Activated naive CD4-positive, alpha-beta T cell treated with anti-CD3 and anti-CD28 coated beads, Interleukin-2, amount 50 U/mL, for 24 hours (primary cell): ENCODE data around the gene IRX6.

Experiments
- H3K27ac Mint-ChIP-seq: one replicate; pipeline ENCODE4 v1.8.0; 2021; ENCODE audit warnings: mild to moderate bottlenecking, mixed read lengths
- H3K27me3 Mint-ChIP-seq: one replicate; pipeline ENCODE4 v1.8.0; 2021; ENCODE audit warnings: mixed read lengths
- H3K36me3 Mint-ChIP-seq: one replicate; pipeline ENCODE4 v1.8.0; 2021; ENCODE audit warnings: mixed read lengths
- H3K4me1 Mint-ChIP-seq: one replicate; pipeline ENCODE4 v1.8.0; 2021; ENCODE audit warnings: mixed read lengths
- H3K4me3 Mint-ChIP-seq: one replicate; pipeline ENCODE4 v1.8.0; 2021; ENCODE audit warnings: mild to moderate bottlenecking, mixed read lengths
- H3K9me3 Mint-ChIP-seq: one replicate; pipeline ENCODE4 v1.8.0; 2021; ENCODE audit warnings: mixed read lengths

The IRX6 gene

DNA sequence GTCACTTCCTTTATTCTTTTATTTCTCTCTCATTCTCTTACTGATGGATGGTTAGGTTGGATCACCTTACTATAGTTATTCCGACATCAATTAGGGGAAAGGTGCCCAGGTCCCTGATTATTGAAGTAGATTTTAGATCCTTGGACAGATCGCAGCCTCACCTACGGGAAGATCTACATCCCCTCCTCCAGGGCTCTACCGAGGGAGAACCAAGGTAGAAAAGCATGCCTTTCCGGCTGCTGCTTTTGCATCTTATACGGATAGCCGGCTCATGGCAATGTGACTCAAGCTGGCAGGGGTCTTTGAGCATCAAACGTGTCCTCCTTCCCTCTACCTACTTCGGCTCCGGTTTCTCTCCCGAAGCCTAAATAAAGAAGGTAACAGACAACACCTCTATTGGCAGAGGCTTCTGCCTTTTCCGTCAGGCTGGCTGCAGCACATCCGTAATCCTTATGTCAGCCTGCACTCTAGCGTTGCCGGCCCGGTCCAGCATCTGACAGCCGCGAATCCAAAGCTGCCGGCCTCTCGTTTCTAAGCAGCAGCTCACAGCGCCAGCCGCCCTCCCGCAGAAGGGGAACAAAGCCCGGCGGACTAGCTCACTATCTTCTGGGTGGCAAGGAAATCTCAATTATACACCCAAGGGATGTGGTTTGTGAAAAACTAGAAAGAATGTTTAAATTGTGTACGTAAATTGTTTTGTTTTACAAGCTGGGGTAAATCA lies 46.9 kb downstream of the IRX6 start:
- H3K4me3 Mint-ChIP-seq: no peak overlapping the region
- no peaks in the 10 kb centered on the region for H3K36me3 Mint-ChIP-seq
- no peaks in the 10 kb centered on the region for H3K9me3 Mint-ChIP-seq
- H3K27me3 Mint-ChIP-seq: peaks cover 37% of the 10 kb centered on the region
- H3K4me1 Mint-ChIP-seq: peaks cover 4% of the 10 kb centered on the region
- no peak overlapping the region for H3K27ac Mint-ChIP-seq

DNA sequence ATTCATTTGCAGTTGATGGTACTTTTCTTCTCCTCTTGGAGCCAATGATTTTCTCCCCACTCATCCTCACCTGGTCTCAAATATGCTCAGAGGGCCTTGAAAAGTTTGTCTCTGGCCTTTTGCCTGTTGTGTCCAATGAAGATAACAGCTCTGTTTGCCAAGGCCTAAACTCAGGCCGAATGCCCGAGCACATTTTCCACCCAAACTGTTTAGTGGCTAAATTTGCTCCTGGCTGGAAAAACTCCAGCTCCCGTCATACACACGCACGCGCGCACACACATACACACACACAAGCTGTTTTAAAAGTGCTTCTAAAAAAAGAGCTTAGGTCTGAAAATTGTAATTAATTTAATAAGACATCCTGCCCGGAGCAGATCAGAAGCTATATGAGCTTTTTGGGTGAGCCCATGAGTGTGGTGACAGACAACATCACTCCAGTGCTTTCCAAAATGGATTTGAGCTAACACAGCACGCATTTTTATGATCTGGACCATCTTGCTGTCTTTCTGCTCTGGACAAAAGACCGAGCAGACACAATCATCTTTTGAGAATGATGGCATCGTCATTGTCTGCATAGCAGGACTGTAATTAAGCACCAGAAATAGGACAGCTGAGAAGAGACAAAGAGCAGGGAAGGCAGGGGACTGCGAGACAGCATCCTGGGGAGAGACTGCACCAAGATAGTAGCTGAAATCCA lies 48.9 kb downstream of the IRX6 start:
- H3K36me3 Mint-ChIP-seq: no peaks in the 10 kb centered on the region
- no peak overlapping the region for H3K4me3 Mint-ChIP-seq
- H3K27ac Mint-ChIP-seq: no peak overlapping the region
- peaks cover 30% of the 10 kb centered on the region for H3K27me3 Mint-ChIP-seq
- H3K4me1 Mint-ChIP-seq: peaks cover 4% of the 10 kb centered on the region
- no peaks in the 10 kb centered on the region for H3K9me3 Mint-ChIP-seq

DNA sequence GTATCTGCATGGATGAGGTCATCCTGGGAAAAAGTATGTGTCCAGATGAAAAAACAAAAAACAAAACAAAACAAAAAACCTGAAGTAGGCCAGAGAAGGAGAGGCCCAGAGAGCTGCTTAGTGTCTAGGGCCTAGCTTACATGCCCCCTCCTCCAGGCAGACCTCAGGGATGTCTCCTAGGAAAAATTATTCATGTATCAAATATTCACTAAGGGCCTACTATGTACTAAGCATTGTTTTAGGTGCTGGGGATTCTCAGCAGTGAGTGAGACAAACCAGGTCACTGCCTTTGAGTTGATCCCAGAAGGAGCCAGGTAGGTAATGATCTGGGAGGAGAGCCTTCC lies 49.5 kb downstream of the IRX6 start:
- H3K36me3 Mint-ChIP-seq: no peaks in the 10 kb centered on the region
- no peaks in the 10 kb centered on the region for H3K9me3 Mint-ChIP-seq
- H3K4me1 Mint-ChIP-seq: peaks cover 4% of the 10 kb centered on the region
- H3K27ac Mint-ChIP-seq: no peak overlapping the region
- H3K4me3 Mint-ChIP-seq: no peak overlapping the region
- H3K27me3 Mint-ChIP-seq: peaks cover 30% of the 10 kb centered on the region

DNA sequence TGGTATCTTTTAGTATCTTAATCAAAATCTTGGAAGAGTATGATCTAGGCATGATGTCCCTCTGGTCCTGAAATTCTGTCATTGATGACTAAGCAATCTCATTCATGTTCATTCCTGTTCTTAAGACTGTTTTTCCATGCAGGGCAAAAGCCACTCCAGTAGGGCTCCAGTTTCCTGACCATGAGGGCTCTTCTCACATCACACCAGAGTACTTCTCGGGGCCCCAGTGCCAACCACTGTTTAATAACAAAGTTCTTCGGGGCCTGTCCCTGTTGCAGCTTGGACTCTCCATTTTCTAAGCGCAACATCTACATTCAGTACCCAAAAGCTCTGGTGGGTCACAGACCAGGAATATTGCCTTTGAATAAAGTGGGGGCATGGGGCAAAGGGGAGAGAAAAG lies 52.0 kb downstream of the IRX6 start:
- Mint-ChIP-seq H3K4me1 (no peaks in the 10 kb centered on the region), H3K27me3 (peaks cover 19% of the 10 kb centered on the region), H3K4me3 (no peak overlapping the region), H3K27ac (no peak overlapping the region), H3K9me3 (no peaks in the 10 kb centered on the region), H3K36me3 (no peaks in the 10 kb centered on the region)

DNA sequence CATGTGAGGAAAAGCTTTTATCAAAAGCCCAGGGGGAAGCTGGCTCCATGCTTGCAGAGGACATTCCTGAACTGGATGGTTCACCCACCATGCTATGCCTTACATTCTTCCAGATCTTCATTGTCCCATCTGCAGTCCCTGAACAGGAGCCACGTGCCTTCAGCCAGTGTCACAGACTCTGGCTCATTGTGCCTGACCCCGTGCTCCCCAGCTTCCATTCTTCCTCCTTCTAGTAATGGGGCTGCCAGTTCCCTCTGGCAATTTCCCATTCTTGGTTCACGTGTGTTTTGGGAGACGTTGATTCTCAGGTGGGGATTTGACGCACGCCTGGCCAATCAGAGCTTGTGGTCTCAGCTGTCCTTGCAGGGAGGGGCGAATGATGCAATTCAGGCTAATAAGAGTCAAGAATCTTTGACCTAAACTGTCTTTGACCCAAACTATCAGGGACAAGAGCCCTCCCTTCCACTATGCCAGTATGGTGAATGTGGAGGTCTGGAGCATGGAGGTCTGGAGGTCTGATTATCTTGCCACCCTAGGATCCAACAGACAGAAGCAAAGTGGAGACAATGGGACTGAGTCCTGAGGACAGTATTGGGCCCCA lies 52.7 kb downstream of the IRX6 start:
- H3K36me3 Mint-ChIP-seq: no peaks in the 10 kb centered on the region

DNA sequence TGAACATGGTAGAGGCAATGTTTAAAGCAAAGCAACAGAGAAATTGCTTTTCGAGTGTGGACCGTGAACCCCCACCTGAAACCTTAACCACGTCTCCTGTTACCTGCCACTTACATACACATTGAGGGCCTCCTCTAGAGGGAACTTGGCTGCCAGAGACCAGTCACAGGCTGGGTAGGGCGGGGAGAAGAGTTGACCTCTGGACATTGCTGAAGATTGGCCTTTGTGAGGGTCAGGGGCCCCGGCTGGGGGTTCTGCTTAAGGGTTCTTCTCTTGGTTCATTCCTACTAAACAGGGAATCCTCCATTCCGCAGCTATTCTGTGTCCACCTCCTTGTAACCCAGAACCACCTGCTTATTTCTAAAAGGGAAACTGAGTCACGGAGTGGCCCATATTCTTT lies 53.8 kb downstream of the IRX6 start:
- Mint-ChIP-seq H3K36me3 (no peaks in the 10 kb centered on the region), H3K4me3 (no peak overlapping the region), H3K9me3 (no peaks in the 10 kb centered on the region), H3K27ac (no peak overlapping the region), H3K4me1 (no peaks in the 10 kb centered on the region), H3K27me3 (peaks cover 8% of the 10 kb centered on the region)

More for the DNA sequence above, 52.7 kb downstream of the IRX6 start:
- Mint-ChIP-seq H3K27ac (no peak overlapping the region), H3K9me3 (no peaks in the 10 kb centered on the region), H3K4me3 (no peak overlapping the region), H3K27me3 (peaks cover 18% of the 10 kb centered on the region), H3K4me1 (no peaks in the 10 kb centered on the region)

DNA sequence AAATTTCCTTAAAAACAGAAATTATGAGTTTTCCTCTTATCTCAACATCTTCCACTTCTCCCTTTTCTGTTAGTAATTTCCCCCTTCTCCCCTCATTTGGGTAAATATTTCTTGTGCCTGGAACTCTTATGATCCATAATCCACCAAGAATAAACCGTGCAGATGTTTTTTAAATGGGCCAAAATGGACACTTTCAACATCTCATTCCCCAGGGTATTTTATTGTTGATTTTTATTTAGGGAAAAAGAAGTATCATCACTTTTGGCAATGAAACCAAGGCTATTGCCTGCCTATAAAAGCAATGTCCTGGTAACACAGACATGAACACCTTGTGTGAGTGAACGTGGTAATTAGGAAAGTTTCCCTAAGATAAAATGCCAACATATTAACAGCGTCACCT lies 54.6 kb downstream of the IRX6 start:
- H3K4me3 Mint-ChIP-seq: no peak overlapping the region
- no peaks in the 10 kb centered on the region for H3K4me1 Mint-ChIP-seq
- H3K27me3 Mint-ChIP-seq: peaks cover 3% of the 10 kb centered on the region
- H3K36me3 Mint-ChIP-seq: no peaks in the 10 kb centered on the region
- H3K27ac Mint-ChIP-seq: no peak overlapping the region
- H3K9me3 Mint-ChIP-seq: no peaks in the 10 kb centered on the region

DNA sequence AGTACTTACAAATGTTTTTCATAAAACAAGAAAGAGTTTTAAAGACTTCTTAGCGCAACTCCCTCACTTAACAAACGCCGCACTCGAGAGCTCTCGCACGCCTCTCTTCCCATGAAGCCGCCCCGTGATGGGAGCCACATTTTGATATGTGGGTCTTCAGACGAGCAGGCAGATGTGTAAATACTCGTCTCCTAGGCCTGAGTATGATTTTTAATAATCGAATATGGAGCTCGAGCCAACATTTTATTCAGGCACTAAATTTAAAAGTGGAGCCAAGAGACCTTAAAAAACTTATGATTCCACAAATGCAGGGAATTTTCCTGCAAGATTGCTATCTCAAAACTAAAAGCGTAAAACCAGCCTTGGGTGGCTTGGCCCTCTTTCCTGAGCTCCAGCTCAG lies 55.4 kb downstream of the IRX6 start:
- H3K27me3 Mint-ChIP-seq: peaks cover 2% of the 10 kb centered on the region
- H3K36me3 Mint-ChIP-seq: no peaks in the 10 kb centered on the region
- no peaks in the 10 kb centered on the region for H3K4me1 Mint-ChIP-seq
- no peak overlapping the region for H3K27ac Mint-ChIP-seq
- H3K4me3 Mint-ChIP-seq: no peak overlapping the region
- no peaks in the 10 kb centered on the region for H3K9me3 Mint-ChIP-seq

DNA sequence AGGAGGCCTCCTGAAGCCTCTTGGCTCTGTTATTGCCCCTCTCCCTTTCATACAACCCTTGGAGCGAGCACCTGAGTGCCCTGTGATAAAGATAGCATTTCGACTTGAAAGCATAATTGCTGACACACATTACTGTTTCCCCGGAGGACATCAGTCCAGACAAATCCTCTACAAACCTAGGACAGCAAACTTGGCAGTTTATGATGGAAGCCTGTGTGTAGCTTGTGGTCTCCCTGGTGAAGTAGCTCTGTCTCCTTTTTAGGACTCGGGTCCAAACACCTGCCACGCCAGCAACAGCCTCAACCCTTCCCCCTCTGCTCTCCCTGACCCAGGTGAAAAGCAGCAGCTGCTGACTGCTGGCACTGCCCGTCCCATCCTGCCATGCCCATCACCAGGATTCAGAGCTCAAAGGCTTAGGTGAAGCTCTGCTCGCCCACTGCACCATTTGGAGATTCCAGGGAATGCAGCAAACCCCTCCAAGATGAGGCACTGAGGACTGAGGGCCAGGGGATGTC lies 55.9 kb downstream of the IRX6 start:
- Mint-ChIP-seq H3K9me3 (no peaks in the 10 kb centered on the region), H3K36me3 (no peaks in the 10 kb centered on the region), H3K27me3 (no peaks in the 10 kb centered on the region), H3K4me3 (no peak overlapping the region), H3K4me1 (no peaks in the 10 kb centered on the region), H3K27ac (no peak overlapping the region)
